SK-N-SH treated with all-trans-retinoic acid at 6 μM for 48 hours (cell line): ENCODE results near the gene LIMK1.

Source experiments
- ARNTL ChIP-seq: fragments of 450-650 bp; formaldehyde crosslinking; IDR thresholded peaks from 2 replicates; pipeline ENCODE4 v1.5.0; 2020; ENCODE audit warnings: low read depth, mild to moderate bottlenecking, moderate library complexity, borderline replicate concordance
- GLIS3 ChIP-seq: fragments of 250-450 bp; sonication (Bioruptor Pico); IDR thresholded peaks from 2 replicates; pipeline ENCODE4 v1.5.0; 2020; ENCODE audit warnings: mild to moderate bottlenecking, moderate library complexity
- ZC3H10 ChIP-seq: fragments of 250-450 bp; sonication (Bioruptor Pico); IDR thresholded peaks from 2 replicates; pipeline ENCODE4 v1.5.1; 2021; ENCODE audit warnings: mild to moderate bottlenecking, moderate library complexity
- ZFP3 ChIP-seq: fragments of 250-450 bp; sonication (Bioruptor Pico); IDR thresholded peaks from 2 replicates; pipeline ENCODE4 v1.5.0; 2020; ENCODE audit warnings: mild to moderate bottlenecking, moderate library complexity
- ZNF8 ChIP-seq: fragments of 450-650 bp; formaldehyde crosslinking; IDR thresholded peaks from 2 replicates; pipeline ENCODE4 v1.5.0; 2020; ENCODE audit warnings: mild to moderate bottlenecking, moderate library complexity
- TF ChIP-seq, protein P1 (sequence below): fragments of 250-450 bp; sonication (Bioruptor Pico); IDR thresholded peaks from 2 replicates; pipeline ENCODE4 v1.5.1; 2020; ENCODE audit warnings: low read depth, mild to moderate bottlenecking, moderate library complexity
- TF ChIP-seq, protein P2 (sequence below): fragments of 250-450 bp; sonication (Bioruptor Pico); IDR thresholded peaks from 2 replicates; pipeline ENCODE4 v1.8.0; 2021; ENCODE audit warnings: low read depth, mild to moderate bottlenecking, moderate library complexity, borderline replicate concordance
- TF ChIP-seq, protein P3 (sequence below): fragments of 250-450 bp; sonication (Bioruptor Pico); IDR thresholded peaks from 2 replicates; pipeline ENCODE4 v1.8.0; 2020; ENCODE audit warnings: mild to moderate bottlenecking, moderate library complexity, borderline replicate concordance

DNA sequence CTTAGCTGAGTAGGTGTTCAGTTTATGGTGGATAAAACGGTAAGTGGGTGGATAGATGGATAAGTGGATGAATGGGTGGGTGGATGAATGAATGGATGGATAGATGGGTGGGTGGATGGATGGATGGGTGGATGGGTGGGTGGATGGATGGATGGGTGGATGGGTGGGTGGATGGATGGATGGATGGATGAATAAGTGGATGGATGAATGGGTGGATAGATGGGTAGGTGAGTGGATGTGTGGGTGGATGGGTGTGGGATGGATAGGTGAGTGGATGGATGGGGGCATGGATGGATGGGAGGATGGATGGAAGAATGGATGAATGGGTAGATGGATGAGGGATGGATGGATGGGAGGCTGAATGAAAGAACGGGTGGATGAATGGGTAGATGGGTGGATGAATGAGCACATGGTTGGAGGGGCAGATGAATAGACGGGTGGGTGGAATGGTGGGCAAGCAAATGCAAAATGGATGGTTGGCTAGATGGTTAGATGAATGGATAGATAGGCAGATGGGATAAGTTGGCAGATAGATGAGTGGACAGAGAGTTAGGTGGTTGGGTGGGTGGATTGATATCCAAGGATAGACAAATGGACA, 29.9 kb upstream of the LIMK1 start:
- no peak for TF ChIP-seq ARNTL (CRISPR knock-in tag)
- TF ChIP-seq, protein P1, sequence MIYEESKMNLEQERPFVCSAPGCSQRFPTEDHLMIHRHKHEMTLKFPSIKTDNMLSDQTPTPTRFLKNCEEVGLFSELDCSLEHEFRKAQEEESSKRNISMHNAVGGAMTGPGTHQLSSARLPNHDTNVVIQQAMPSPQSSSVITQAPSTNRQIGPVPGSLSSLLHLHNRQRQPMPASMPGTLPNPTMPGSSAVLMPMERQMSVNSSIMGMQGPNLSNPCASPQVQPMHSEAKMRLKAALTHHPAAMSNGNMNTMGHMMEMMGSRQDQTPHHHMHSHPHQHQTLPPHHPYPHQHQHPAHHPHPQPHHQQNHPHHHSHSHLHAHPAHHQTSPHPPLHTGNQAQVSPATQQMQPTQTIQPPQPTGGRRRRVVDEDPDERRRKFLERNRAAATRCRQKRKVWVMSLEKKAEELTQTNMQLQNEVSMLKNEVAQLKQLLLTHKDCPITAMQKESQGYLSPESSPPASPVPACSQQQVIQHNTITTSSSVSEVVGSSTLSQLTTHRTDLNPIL, result no peak
- TF ChIP-seq GLIS3 (CRISPR knock-in tag), result no peak
- TF ChIP-seq ZFP3, result no peak
- TF ChIP-seq ZNF8 (CRISPR knock-in tag), result no peak
- TF ChIP-seq, protein P2, sequence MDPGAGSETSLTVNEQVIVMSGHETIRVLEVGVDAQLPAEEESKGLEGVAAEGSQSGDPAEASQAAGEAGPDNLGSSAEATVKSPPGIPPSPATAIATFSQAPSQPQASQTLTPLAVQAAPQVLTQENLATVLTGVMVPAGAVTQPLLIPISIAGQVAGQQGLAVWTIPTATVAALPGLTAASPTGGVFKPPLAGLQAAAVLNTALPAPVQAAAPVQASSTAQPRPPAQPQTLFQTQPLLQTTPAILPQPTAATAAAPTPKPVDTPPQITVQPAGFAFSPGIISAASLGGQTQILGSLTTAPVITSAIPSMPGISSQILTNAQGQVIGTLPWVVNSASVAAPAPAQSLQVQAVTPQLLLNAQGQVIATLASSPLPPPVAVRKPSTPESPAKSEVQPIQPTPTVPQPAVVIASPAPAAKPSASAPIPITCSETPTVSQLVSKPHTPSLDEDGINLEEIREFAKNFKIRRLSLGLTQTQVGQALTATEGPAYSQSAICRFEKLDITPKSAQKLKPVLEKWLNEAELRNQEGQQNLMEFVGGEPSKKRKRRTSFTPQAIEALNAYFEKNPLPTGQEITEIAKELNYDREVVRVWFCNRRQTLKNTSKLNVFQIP (CRISPR knock-in tag), result no peak
- TF ChIP-seq ZC3H10 (CRISPR knock-in tag), result no peak
- TF ChIP-seq, protein P3, sequence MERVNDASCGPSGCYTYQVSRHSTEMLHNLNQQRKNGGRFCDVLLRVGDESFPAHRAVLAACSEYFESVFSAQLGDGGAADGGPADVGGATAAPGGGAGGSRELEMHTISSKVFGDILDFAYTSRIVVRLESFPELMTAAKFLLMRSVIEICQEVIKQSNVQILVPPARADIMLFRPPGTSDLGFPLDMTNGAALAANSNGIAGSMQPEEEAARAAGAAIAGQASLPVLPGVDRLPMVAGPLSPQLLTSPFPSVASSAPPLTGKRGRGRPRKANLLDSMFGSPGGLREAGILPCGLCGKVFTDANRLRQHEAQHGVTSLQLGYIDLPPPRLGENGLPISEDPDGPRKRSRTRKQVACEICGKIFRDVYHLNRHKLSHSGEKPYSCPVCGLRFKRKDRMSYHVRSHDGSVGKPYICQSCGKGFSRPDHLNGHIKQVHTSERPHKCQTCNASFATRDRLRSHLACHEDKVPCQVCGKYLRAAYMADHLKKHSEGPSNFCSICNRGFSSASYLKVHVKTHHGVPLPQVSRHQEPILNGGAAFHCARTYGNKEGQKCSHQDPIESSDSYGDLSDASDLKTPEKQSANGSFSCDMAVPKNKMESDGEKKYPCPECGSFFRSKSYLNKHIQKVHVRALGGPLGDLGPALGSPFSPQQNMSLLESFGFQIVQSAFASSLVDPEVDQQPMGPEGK (CRISPR knock-in tag), result no peak
